CD14-positive monocyte (primary cell): ENCODE results near the gene SLC24A4. TPM values are rescaled to one million over a fixed set of nuclear protein-coding genes. Genes with fewer than 3 reads are reported as not detected.
A peak's percentile ranks its signal among the peaks of the same experiment; 100 is the strongest.

Experiments used
- DNase-seq, 3 donors: peaks; one replicate each; pipeline ENCODE4 v3.0.0-alpha.2; 2011 to 2022
- H2AFZ ChIP-seq: 2 replicates; pipeline ENCODE4 v1.6.0; 2012; ENCODE audit warnings: mild to moderate bottlenecking, low read depth, low read length, inconsistent platforms; ENCODE audit not compliant: insufficient read depth, poor library complexity, severe bottlenecking
- H3K27ac ChIP-seq, 2 donors: 1 replicate in 1 of 2; 2 replicates in 1 of 2; pipeline ENCODE4 v1.5.1; 2012 to 2013; ENCODE audit warnings: low read length in 2 of 2, control low read depth in 1 of 2, inconsistent platforms in 1 of 2, low read depth in 1 of 2, mild to moderate bottlenecking in 1 of 2
- H3K27me3 ChIP-seq, 2 donors: one replicate each; pipeline versions ENCODE4 v1.6.0 to v1.6.1; 2011 to 2013; ENCODE audit warnings: low read length in 2 of 2; ENCODE audit not compliant: control insufficient read depth in 2 of 2, insufficient read depth in 2 of 2
- H3K36me3 ChIP-seq, 2 donors: replicated peaks in 1 of 2; 1 replicate in 1 of 2; 2 replicates in 1 of 2; pipeline versions ENCODE4 v1.5.1 to v1.6.1; 2012 to 2013; ENCODE audit warnings: low read length in 2 of 2, control low read depth in 1 of 2, inconsistent platforms in 1 of 2, mild to moderate bottlenecking in 1 of 2; ENCODE audit not compliant: insufficient read depth in 2 of 2, control insufficient read depth in 1 of 2
- H3K4me1 ChIP-seq, 2 donors: 1 replicate in 1 of 2; 2 replicates in 1 of 2; pipeline versions ENCODE4 v1.5.1 to v1.6.1; 2012 to 2013; ENCODE audit warnings: low read length in 2 of 2, control low read depth in 1 of 2, inconsistent platforms in 1 of 2, mild to moderate bottlenecking in 1 of 2, moderate library complexity in 1 of 2; ENCODE audit not compliant: insufficient read depth in 2 of 2, control insufficient read depth in 1 of 2
- H3K4me2 ChIP-seq: replicated peaks from 2 replicates; pipeline ENCODE3; 2012; ENCODE audit warnings: low read length, moderate library complexity, mild to moderate bottlenecking; ENCODE audit not compliant: poor library complexity, severe bottlenecking; ENCODE audit errors: extremely low read depth
- H3K4me3 ChIP-seq, 3 experiments: fragments of 200-600 bp in 1 of 3; sonication (generic) in 1 of 3; replicated peaks in 1 of 3; 1 replicate in 2 of 3; 2 replicates in 1 of 3; pipeline ENCODE4 v1.5.1; 2011 to 2013; ENCODE audit warnings: low read length in 3 of 3, mild to moderate bottlenecking in 3 of 3, control low read depth in 2 of 3, low read depth in 2 of 3, inconsistent platforms in 1 of 3, moderate library complexity in 1 of 3
- H3K79me2 ChIP-seq: 2 replicates; pipeline ENCODE4 v1.6.0; 2012; ENCODE audit warnings: mild to moderate bottlenecking, control low read depth, inconsistent platforms, low read length, moderate library complexity; ENCODE audit not compliant: insufficient read depth
- H3K9ac ChIP-seq: 2 replicates; pipeline ENCODE4 v1.6.0; 2017; ENCODE audit warnings: low read length, mild to moderate bottlenecking; ENCODE audit not compliant: insufficient read depth, poor library complexity, severe bottlenecking
- H3K9me3 ChIP-seq, 2 donors: replicated peaks in 1 of 2; 1 replicate in 1 of 2; 2 replicates in 1 of 2; pipeline versions ENCODE4 v1.5.1 to v1.6.1; 2012 to 2013; ENCODE audit warnings: low read length in 2 of 2, control low read depth in 1 of 2; ENCODE audit not compliant: control insufficient read depth in 1 of 2, insufficient read depth in 1 of 2
- H4K20me1 ChIP-seq: 2 replicates; pipeline ENCODE4 v1.6.0; 2012; ENCODE audit warnings: mild to moderate bottlenecking, low read length, control low read depth, moderate library complexity; ENCODE audit not compliant: insufficient read depth
- H3K27ac Mint-ChIP-seq, 7 donors: one replicate each; pipeline ENCODE4 v1.8.0; 2020; ENCODE audit warnings: mild to moderate bottlenecking in 7 of 7, mixed read lengths in 7 of 7, moderate library complexity in 6 of 7, inconsistent platforms in 2 of 7
- H3K27me3 Mint-ChIP-seq, 3 donors: one replicate each; pipeline ENCODE4 v1.8.0; 2021 to 2022; ENCODE audit warnings: low read depth in 3 of 3, mild to moderate bottlenecking in 3 of 3, mixed read lengths in 3 of 3, moderate library complexity in 3 of 3, inconsistent platforms in 1 of 3
- H3K36me3 Mint-ChIP-seq, 2 donors: one replicate each; pipeline ENCODE4 v1.8.0; 2020; ENCODE audit warnings: mixed read lengths in 2 of 2, inconsistent platforms in 1 of 2, mild to moderate bottlenecking in 1 of 2
- H3K4me1 Mint-ChIP-seq: one replicate; pipeline ENCODE4 v1.8.0; 2020; ENCODE audit warnings: mild to moderate bottlenecking, mixed read lengths
- H3K4me3 Mint-ChIP-seq, 2 donors: one replicate each; pipeline ENCODE4 v1.8.0; 2020; ENCODE audit warnings: mild to moderate bottlenecking in 2 of 2, mixed read lengths in 2 of 2, moderate library complexity in 1 of 2
- H3K9me3 Mint-ChIP-seq, 7 donors: one replicate each; pipeline ENCODE4 v1.8.0; 2020 to 2022; ENCODE audit warnings: mixed read lengths in 7 of 7, mild to moderate bottlenecking in 6 of 7, moderate library complexity in 6 of 7, inconsistent platforms in 2 of 7
- WGBS: methylation state at CpG from one replicate; pipeline ENCODE4 v1.1.5; 2013; ENCODE audit warnings: missing lambda C conversion rate; ENCODE audit not compliant: insufficient coverage; 5-methylcytosine and 5-hydroxymethylcytosine counted together
- intact Hi-C, 2 donors: fragments of 100-400 bp; cut with micrococcal nuclease; formaldehyde crosslinking; loops; one replicate each; pipeline versions ENCODE4 v1.15.0 to v1.15.1; 2023
- polyA plus RNA-seq, 3 donors: library from polyadenylated mRNA; depleted of rRNA in 1 of 3; unstranded in 2 of 3; stranded (reverse) in 1 of 3; fragments of 300-500 nt in 2 of 3; fragments of >200 nt in 1 of 3; fragmentation: Illumina TruSeq in 2 of 3; gene quantifications; 1 replicate in 2 of 3; 2 replicates in 1 of 3; pipeline ENCODE4 v1.2.3, GENCODE V29; 2012 to 2021
- TF ChIP-seq, protein P1 (sequence below): fragments of 200-600 bp; IDR thresholded peaks from one replicate; pipeline ENCODE4 v1.8.0; 2022; ENCODE audit warnings: antibody characterized with exemption, mild to moderate bottlenecking

SLC24A4 gene
- polyA plus RNA-seq, 3 donors, result 20.0 to 41.9 (median 26.5) TPM

DNA sequence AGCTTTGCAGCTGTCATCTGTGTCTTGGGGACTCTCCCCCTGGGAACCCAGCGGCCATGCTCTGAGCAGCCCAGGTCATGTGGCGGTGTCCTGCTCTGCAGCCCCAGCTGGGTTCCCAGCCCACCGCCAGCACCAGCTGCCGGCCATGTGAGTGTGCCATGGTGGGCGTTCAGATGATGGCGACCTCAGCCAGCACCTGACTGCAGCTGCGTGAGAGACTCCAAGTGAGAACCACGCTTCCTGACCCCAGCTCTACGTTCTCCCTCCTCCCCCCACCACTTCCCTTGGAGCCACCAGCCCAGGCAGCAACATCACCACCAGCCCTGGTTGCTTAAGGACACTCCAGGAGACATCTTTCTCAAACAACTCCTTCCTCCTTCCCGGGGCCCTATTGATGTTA is 68.8 kb downstream of the SLC24A4 start:
- H3K4me1 Mint-ChIP-seq, result peaks cover 82% of the 10 kb centered on the region
- peaks cover 2 to 4% of the 10 kb centered on the region in 2 donors for H3K36me3 ChIP-seq
- intact Hi-C loops, result loop anchor here in 1 of 2 donors (10.0 kb wide), 1 partner anchor 137 kb away; no protein-coding TSS in a partner anchor
- TF ChIP-seq, protein P1, sequence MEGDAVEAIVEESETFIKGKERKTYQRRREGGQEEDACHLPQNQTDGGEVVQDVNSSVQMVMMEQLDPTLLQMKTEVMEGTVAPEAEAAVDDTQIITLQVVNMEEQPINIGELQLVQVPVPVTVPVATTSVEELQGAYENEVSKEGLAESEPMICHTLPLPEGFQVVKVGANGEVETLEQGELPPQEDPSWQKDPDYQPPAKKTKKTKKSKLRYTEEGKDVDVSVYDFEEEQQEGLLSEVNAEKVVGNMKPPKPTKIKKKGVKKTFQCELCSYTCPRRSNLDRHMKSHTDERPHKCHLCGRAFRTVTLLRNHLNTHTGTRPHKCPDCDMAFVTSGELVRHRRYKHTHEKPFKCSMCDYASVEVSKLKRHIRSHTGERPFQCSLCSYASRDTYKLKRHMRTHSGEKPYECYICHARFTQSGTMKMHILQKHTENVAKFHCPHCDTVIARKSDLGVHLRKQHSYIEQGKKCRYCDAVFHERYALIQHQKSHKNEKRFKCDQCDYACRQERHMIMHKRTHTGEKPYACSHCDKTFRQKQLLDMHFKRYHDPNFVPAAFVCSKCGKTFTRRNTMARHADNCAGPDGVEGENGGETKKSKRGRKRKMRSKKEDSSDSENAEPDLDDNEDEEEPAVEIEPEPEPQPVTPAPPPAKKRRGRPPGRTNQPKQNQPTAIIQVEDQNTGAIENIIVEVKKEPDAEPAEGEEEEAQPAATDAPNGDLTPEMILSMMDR, result no peak
- H3K4me1 ChIP-seq, result peaks cover 82 to 90% of the 10 kb centered on the region in 2 donors
- H3K4me2 ChIP-seq, result no peak overlapping the region
- peaks cover 0 to 7% (median 5%) of the 10 kb centered on the region in 7 donors for H3K9me3 Mint-ChIP-seq
- peaks cover 12% of the 10 kb centered on the region for H3K79me2 ChIP-seq
- no peak overlapping the region for H3K4me3 ChIP-seq
- peak overlapping the region; percentile 85 to 94 (median 91) for H3K27ac Mint-ChIP-seq
- H3K27ac ChIP-seq, result peak overlapping the region; percentile 60 to 82
- no peak overlapping the region for H3K9ac ChIP-seq
- H2AFZ ChIP-seq, result no peak overlapping the region
- WGBS, result 54% methylated on average over 9 of the region's 10 CpGs
- H3K36me3 Mint-ChIP-seq, result peaks cover 8 to 29% of the 10 kb centered on the region in 2 donors
- no peak overlapping the region for H3K4me3 Mint-ChIP-seq
- DNase-seq, result peak; percentile 55 to 60 (median 59)
- peaks cover 4 to 6% of the 10 kb centered on the region in 2 donors for H3K9me3 ChIP-seq
- peaks cover 0 to 3% (median 1%) of the 10 kb centered on the region in 3 donors for H3K27me3 Mint-ChIP-seq
- no peaks in the 10 kb centered on the region for H4K20me1 ChIP-seq
- H3K27me3 ChIP-seq, result no peaks in the 10 kb centered on the region

DNA sequence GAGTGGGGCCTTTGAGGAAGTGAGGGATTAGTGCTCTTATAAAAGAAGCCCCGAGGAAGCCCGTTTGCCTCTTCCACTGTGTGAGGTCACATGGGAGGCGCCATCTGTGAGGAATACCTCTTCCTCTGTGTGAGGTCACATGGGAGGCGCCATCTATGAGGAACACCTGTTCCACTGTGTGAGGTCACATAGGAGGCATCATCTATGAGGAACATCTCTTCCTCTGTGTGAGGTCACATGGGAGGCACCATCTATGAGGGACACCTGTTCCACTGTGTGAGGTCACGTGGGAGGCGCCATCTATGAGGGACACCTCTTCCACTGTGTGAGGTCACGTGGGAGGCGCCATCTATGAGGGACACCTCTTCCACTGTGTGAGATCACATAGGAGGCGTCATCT is 69.7 kb downstream of the SLC24A4 start:
- no peak overlapping the region for H3K9ac ChIP-seq
- H2AFZ ChIP-seq, result no peak overlapping the region
- peaks cover 2 to 4% of the 10 kb centered on the region in 2 donors for H3K36me3 ChIP-seq
- H3K27me3 ChIP-seq, result no peaks in the 10 kb centered on the region
- peak overlapping the region; percentile 85 to 94 (median 91) for H3K27ac Mint-ChIP-seq
- H3K9me3 ChIP-seq, result peaks cover 4 to 6% of the 10 kb centered on the region in 2 donors
- H3K4me1 Mint-ChIP-seq, result peaks cover 82% of the 10 kb centered on the region
- TF ChIP-seq, protein P1, result no peak
- H3K4me1 ChIP-seq, result peaks cover 82 to 90% of the 10 kb centered on the region in 2 donors
- no peak overlapping the region for H3K4me2 ChIP-seq
- 61% methylated on average over 6 of the region's 9 CpGs for WGBS
- peak overlapping the region in 1 of 2 donors; percentile 20 for H3K4me3 Mint-ChIP-seq
- peak; percentile 35 to 66 (median 62) for DNase-seq
- H3K27me3 Mint-ChIP-seq, result peaks cover 0 to 3% (median 1%) of the 10 kb centered on the region in 3 donors
- H3K36me3 Mint-ChIP-seq, result peaks cover 8 to 29% of the 10 kb centered on the region in 2 donors
- H3K79me2 ChIP-seq, result peaks cover 12% of the 10 kb centered on the region
- intact Hi-C loops, result loop anchor here in 1 of 2 donors (10.0 kb wide), 1 partner anchor 138 kb away; no protein-coding TSS in a partner anchor
- peaks cover 0 to 7% (median 5%) of the 10 kb centered on the region in 7 donors for H3K9me3 Mint-ChIP-seq
- no peak overlapping the region for H3K4me3 ChIP-seq
- H3K27ac ChIP-seq, result peak overlapping the region; percentile 60 to 82
- H4K20me1 ChIP-seq, result no peaks in the 10 kb centered on the region
